H9 (cell line): Measurements from ENCODE around the gene GALNT10. TPM values are rescaled to one million over a fixed set of nuclear protein-coding genes. Genes with fewer than 3 reads are reported as not detected.

ENCODE experiments used
- DNase-seq: peaks from one replicate; pipeline ENCODE4 v3.0.0-alpha.2; 2017
- H2AFZ ChIP-seq: one replicate; pipeline ENCODE4 v1.6.1; 2013; ENCODE audit warnings: mild to moderate bottlenecking, low read length, control low read depth, moderate library complexity
- H2AK5ac ChIP-seq: 2 replicates; pipeline ENCODE4 v1.6.1; 2013; ENCODE audit warnings: low read length, control low read depth, mixed read lengths; ENCODE audit not compliant: insufficient read length
- H2BK120ac ChIP-seq: one replicate; pipeline ENCODE4 v1.6.1; 2013; ENCODE audit warnings: low read depth, mild to moderate bottlenecking, low read length, control low read depth, inconsistent platforms; ENCODE audit not compliant: poor library complexity, severe bottlenecking
- H2BK12ac ChIP-seq: 2 replicates; pipeline ENCODE4 v1.6.1; 2013; ENCODE audit warnings: low read length, control low read depth, mixed read lengths, low read depth; ENCODE audit not compliant: insufficient read length
- H2BK15ac ChIP-seq: 2 replicates; pipeline ENCODE4 v1.6.1; 2013; ENCODE audit warnings: low read depth, low read length, control low read depth
- H2BK20ac ChIP-seq: one replicate; pipeline ENCODE4 v1.6.1; 2013; ENCODE audit warnings: low read depth, mild to moderate bottlenecking, low read length, control low read depth, inconsistent platforms; ENCODE audit not compliant: poor library complexity, severe bottlenecking
- H2BK5ac ChIP-seq: 2 replicates; pipeline ENCODE4 v1.6.1; 2013; ENCODE audit warnings: low read length, control low read depth, mixed read lengths; ENCODE audit not compliant: insufficient read length
- H3K14ac ChIP-seq: 2 replicates; pipeline ENCODE4 v1.6.1; 2013; ENCODE audit warnings: low read length, control low read depth; ENCODE audit not compliant: insufficient read depth
- H3K18ac ChIP-seq: 2 replicates; pipeline ENCODE4 v1.6.1; 2013; ENCODE audit warnings: low read depth, mild to moderate bottlenecking, mixed read lengths, low read length, control low read depth; ENCODE audit not compliant: insufficient read length
- H3K23ac ChIP-seq: 2 replicates; pipeline ENCODE4 v1.6.1; 2013; ENCODE audit warnings: low read length, control low read depth, mixed read lengths, low read depth; ENCODE audit not compliant: insufficient read length
- H3K23me2 ChIP-seq: 2 replicates; pipeline ENCODE4 v1.6.1; 2013; ENCODE audit warnings: low read depth, mild to moderate bottlenecking, mixed read lengths, low read length, control low read depth; ENCODE audit not compliant: insufficient read length, poor library complexity, severe bottlenecking
- H3K27ac ChIP-seq: 2 replicates; pipeline ENCODE4 v1.5.1; 2013; ENCODE audit warnings: low read length, control low read depth, mixed read lengths, low read depth; ENCODE audit not compliant: insufficient read length
- H3K27me3 ChIP-seq: 2 replicates; pipeline ENCODE4 v1.6.1; 2013; ENCODE audit warnings: low read length, control low read depth, inconsistent platforms; ENCODE audit not compliant: insufficient read depth
- H3K4ac ChIP-seq: 2 replicates; pipeline ENCODE4 v1.6.1; 2013; ENCODE audit warnings: low read depth, mild to moderate bottlenecking, control low read depth, inconsistent platforms, low read length, moderate library complexity
- H3K4me1 ChIP-seq: 2 replicates; pipeline ENCODE4 v1.6.1; 2013; ENCODE audit warnings: low read length, control low read depth, inconsistent platforms; ENCODE audit not compliant: insufficient read depth
- H3K4me2 ChIP-seq: 2 replicates; pipeline ENCODE4 v1.6.1; 2013; ENCODE audit warnings: low read length, control low read depth, mixed read lengths; ENCODE audit not compliant: insufficient read length, insufficient read depth
- H3K56ac ChIP-seq: 2 replicates; pipeline ENCODE4 v1.6.1; 2013; ENCODE audit warnings: low read depth, mild to moderate bottlenecking, mixed read lengths, low read length, control low read depth; ENCODE audit not compliant: insufficient read length
- H3K79me1 ChIP-seq: 2 replicates; pipeline ENCODE4 v1.6.1; 2013; ENCODE audit warnings: low read depth, mild to moderate bottlenecking, moderate library complexity, low read length, control low read depth, inconsistent platforms; ENCODE audit not compliant: insufficient read depth, poor library complexity, severe bottlenecking
- H3K79me2 ChIP-seq: 2 replicates; pipeline ENCODE4 v1.6.1; 2013; ENCODE audit warnings: low read length, control low read depth, inconsistent platforms; ENCODE audit not compliant: insufficient read depth
- H3K9ac ChIP-seq: 2 replicates; pipeline ENCODE4 v1.6.1; 2013; ENCODE audit warnings: low read length, control low read depth, mixed read lengths; ENCODE audit not compliant: insufficient read length; ENCODE audit errors: extremely low read depth
- H3K9me3 ChIP-seq: one replicate; pipeline ENCODE4 v1.6.1; 2013; ENCODE audit warnings: low read depth, low read length, inconsistent platforms; ENCODE audit not compliant: control insufficient read depth
- H3T11ph ChIP-seq: one replicate; pipeline ENCODE4 v1.6.1; 2013; ENCODE audit warnings: mild to moderate bottlenecking, low read length, control low read depth, inconsistent platforms
- H4K20me1 ChIP-seq: one replicate; pipeline ENCODE4 v1.6.1; 2013; ENCODE audit not compliant: control insufficient read depth, insufficient read length, insufficient read depth
- H4K5ac ChIP-seq: 2 replicates; pipeline ENCODE4 v1.6.1; 2013; ENCODE audit warnings: low read depth, mild to moderate bottlenecking, mixed read lengths, low read length, control low read depth; ENCODE audit not compliant: insufficient read length
- H4K8ac ChIP-seq: replicated peaks from 2 replicates; pipeline ENCODE4 v1.6.1; 2013; ENCODE audit warnings: low read length, control low read depth, mixed read lengths, low read depth; ENCODE audit not compliant: insufficient read length
- H4K91ac ChIP-seq: 2 replicates; pipeline ENCODE4 v1.6.1; 2013; ENCODE audit warnings: low read depth, mild to moderate bottlenecking, moderate library complexity, mixed read lengths, low read length, control low read depth; ENCODE audit not compliant: insufficient read length
- H3K27ac Mint-ChIP-seq, 3 experiments: 2 replicates in 2 of 3; 3 replicates in 1 of 3; pipeline ENCODE4 v1.8.0; 2020 to 2021; ENCODE audit warnings: mixed read lengths in 3 of 3, mild to moderate bottlenecking in 1 of 3, moderate library complexity in 1 of 3
- H3K27me3 Mint-ChIP-seq: 2 replicates; pipeline ENCODE4 v1.8.0; 2021; ENCODE audit warnings: low read depth, mild to moderate bottlenecking, moderate library complexity, mixed read lengths
- H3K36me3 Mint-ChIP-seq, 3 experiments: 2 replicates in 2 of 3; 3 replicates in 1 of 3; pipeline ENCODE4 v1.8.0; 2020 to 2021; ENCODE audit warnings: low read depth in 3 of 3, mixed read lengths in 3 of 3; ENCODE audit not compliant: insufficient read depth in 1 of 3
- H3K4me1 Mint-ChIP-seq, 2 experiments: 2 replicates each; pipeline ENCODE4 v1.8.0; 2020; ENCODE audit warnings: mixed read lengths in 2 of 2
- H3K4me3 Mint-ChIP-seq, 2 experiments: 2 replicates in 1 of 2; 3 replicates in 1 of 2; pipeline ENCODE4 v1.8.0; 2020 to 2021; ENCODE audit warnings: mild to moderate bottlenecking in 2 of 2, mixed read lengths in 2 of 2, moderate library complexity in 1 of 2
- H3K9me3 Mint-ChIP-seq, 2 experiments: 2 replicates in 1 of 2; 3 replicates in 1 of 2; pipeline ENCODE4 v1.8.0; 2020; ENCODE audit warnings: mild to moderate bottlenecking in 2 of 2, mixed read lengths in 2 of 2, moderate library complexity in 1 of 2
- CTCF ChIP-seq: fragments of 200-600 bp; sonication (generic); conservative IDR thresholded peaks from 3 replicates; pipeline ENCODE4 v1.8.0; 2021; ENCODE audit warnings: antibody characterized with exemption, mild to moderate bottlenecking
- WGBS: extraction: QIAGEN DNeasy Blood & Tissue Kit; methylation state at CpG from one replicate; pipeline ENCODE4 v1.1.7; 2013; ENCODE audit warnings: missing lambda C conversion rate, low lambda C conversion rate, mixed read lengths; ENCODE audit not compliant: insufficient read length; ENCODE audit errors: extremely low coverage; 5-methylcytosine and 5-hydroxymethylcytosine counted together
- total RNA-seq: library from RNA; stranded (reverse); gene quantifications from 2 replicates; pipeline ENCODE4 v1.2.1, GENCODE V29; 2021

Gene GALNT10
- total RNA-seq, 1 experiment from 2014 or later: 15.4 TPM

- H3K4me3 Mint-ChIP-seq: no peak overlapping the region
Measured at GRCh38 chr5:154217462-154217861, 26.9 kb downstream of the GALNT10 start.

More at GRCh38 chr5:154217462-154217861, 26.9 kb downstream of the GALNT10 start:
- Mint-ChIP-seq H3K27me3 (no peaks in the 10 kb centered on the region), H3K27ac (peak overlapping the region in 1 of 3 experiments; percentile 18; a peak in 1 of 7 replicates), H3K36me3 (no peaks in the 10 kb centered on the region), H3K4me1 (peaks cover 26 to 44% of the 10 kb centered on the region in 2 experiments), H3K9me3 (no peaks in the 10 kb centered on the region)
- H4K8ac ChIP-seq: no peak overlapping the region
- no peak overlapping the region for H2BK15ac ChIP-seq
- no peak overlapping the region for H2BK12ac ChIP-seq
- no peak overlapping the region for H2AFZ ChIP-seq
- no peak overlapping the region for H3K23ac ChIP-seq
- H3K27me3 ChIP-seq: no peaks in the 10 kb centered on the region
- H3K18ac ChIP-seq: no peak overlapping the region
- DNase-seq: no peak
- H2BK20ac ChIP-seq: no peak overlapping the region
- H3K4ac ChIP-seq: no peak overlapping the region
- no peak overlapping the region for H3K4me2 ChIP-seq
- H3K56ac ChIP-seq: no peak overlapping the region
- no peak for TF ChIP-seq CTCF
- no peak overlapping the region for H4K5ac ChIP-seq
- no peak overlapping the region for H3K9ac ChIP-seq
- H4K91ac ChIP-seq: no peak overlapping the region
- H3T11ph ChIP-seq: no peak overlapping the region
- no peaks in the 10 kb centered on the region for H4K20me1 ChIP-seq
- H2BK5ac ChIP-seq: no peak overlapping the region
- H3K79me1 ChIP-seq: no peaks in the 10 kb centered on the region
- no peaks in the 10 kb centered on the region for H3K79me2 ChIP-seq
- no CpG with 5 or more reads among the region's 4 CpGs for WGBS
- no peak overlapping the region for H2AK5ac ChIP-seq
- peaks cover 5% of the 10 kb centered on the region for H3K4me1 ChIP-seq
- no peaks in the 10 kb centered on the region for H3K23me2 ChIP-seq
- no peak overlapping the region for H3K14ac ChIP-seq
- H2BK120ac ChIP-seq: no peak overlapping the region
- H3K9me3 ChIP-seq: no peaks in the 10 kb centered on the region
- no peak overlapping the region for H3K27ac ChIP-seq
